ENCODE measurements around the gene CRYGB.

- TF ChIP-seq SIN3A (IDR thresholded peaks at IDR 0.05; ENCODE audit: borderline replicate concordance, insufficient read depth, low read length) (no peak), POLR2AphosphoS5 (IDR thresholded peaks at IDR 0.05; ENCODE audit: low read depth, low read length) (no peak), TAF1 (IDR thresholded peaks at IDR 0.05; ENCODE audit: borderline replicate concordance, insufficient read depth, low read length) (no peak), REST (IDR thresholded peaks at IDR 0.05; ENCODE audit: insufficient read depth in 1 of 2, low read depth in 2 of 2, low read length in 2 of 2) (no peak)
Observed at GRCh38 chr2:208128136-208128535, 17.8 kb downstream of the CRYGB start.
